T-helper 17 cell (primary cell): ENCODE results near the gene OR51M1. TPM values are rescaled to one million over a fixed set of nuclear protein-coding genes. Genes with fewer than 3 reads are reported as not detected.
"Not testable (repeated sequence)": the region's sequence is repeated elsewhere in the genome, so short reads cannot be mapped to it uniquely, and the experiment has no call there.

Source experiments
- ATAC-seq: fragments of 150-1000 bp; cut with Tn5 transposase; 2 replicates; pipeline ENCODE4 v1.10.0; 2021; ENCODE audit warnings: mild to moderate bottlenecking, moderate library complexity
- DNase-seq, 3 donors: peaks; one replicate each; pipeline versions ENCODE4 v3.0.0 to v3.0.0-alpha.2; 2020 to 2021
- H3K9me3 ChIP-seq: one replicate; pipeline ENCODE4 v1.7.0; 2013; ENCODE audit warnings: low read length, mild to moderate bottlenecking; ENCODE audit not compliant: control insufficient read depth, poor library complexity, severe bottlenecking
- H3K27ac Mint-ChIP-seq: one replicate; pipeline ENCODE4 v1.8.0; 2022; ENCODE audit warnings: mild to moderate bottlenecking, moderate library complexity, mixed read lengths
- H3K27me3 Mint-ChIP-seq: one replicate; pipeline ENCODE4 v1.8.0; 2022; ENCODE audit warnings: mixed read lengths
- H3K36me3 Mint-ChIP-seq: one replicate; pipeline ENCODE4 v1.8.0; 2022; ENCODE audit warnings: low read depth, mixed read lengths
- H3K4me1 Mint-ChIP-seq: one replicate; pipeline ENCODE4 v1.8.0; 2022; ENCODE audit warnings: mild to moderate bottlenecking, mixed read lengths
- H3K4me3 Mint-ChIP-seq: one replicate; pipeline ENCODE4 v1.8.0; 2022; ENCODE audit warnings: mild to moderate bottlenecking, moderate library complexity, mixed read lengths
- total RNA-seq, 4 donors: library from RNA in 2 of 4; stranded (reverse) in 2 of 4; gene quantifications; one replicate each; pipeline ENCODE4 v1.2.3 and lab custom pipeline; 2022 to 2026

OR51M1 gene
- total RNA-seq (not detected), total RNA-seq (lab: John Stamatoyannopoulos, UW) (0 reads per million in 2 donors)

GRCh38 chr11:5383576-5383975, at the start of gene OR51M1:
Gene OR51M1, plus strand, starts transcription at chr11:5383812. Its CDS starts 5,587 bp downstream, at chr11:5389399.
- H3K27ac Mint-ChIP-seq, result no peak within 1 kb of the TSS
- ATAC-seq, result no peak
- no peak for DNase-seq
- no peaks in the 10 kb centered on the region for H3K4me1 Mint-ChIP-seq
- no peak within 1 kb of the TSS for H3K4me3 Mint-ChIP-seq
- H3K9me3 ChIP-seq, result no peaks in the 10 kb centered on the region
- no peaks in the 10 kb centered on the region for H3K36me3 Mint-ChIP-seq
- H3K27me3 Mint-ChIP-seq, result peaks cover 15% of the 10 kb centered on the region

DNA sequence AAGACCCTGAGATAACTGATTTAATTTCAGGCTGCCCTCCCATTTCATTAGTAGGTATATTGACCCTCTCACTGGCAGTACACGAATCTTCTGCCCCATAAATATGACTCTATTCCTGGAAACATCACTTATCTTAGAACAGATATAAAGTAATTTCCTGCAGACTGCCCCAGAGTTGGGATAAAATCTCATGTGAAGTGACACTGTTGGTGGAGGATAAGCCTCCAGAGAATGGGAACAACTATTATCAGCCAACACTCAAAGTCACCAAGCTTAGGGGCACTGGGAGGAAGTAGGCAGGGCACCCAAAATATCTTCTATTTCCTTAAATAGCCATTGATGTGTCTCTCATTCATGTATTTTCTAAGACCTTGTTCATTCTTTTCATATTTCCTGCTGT, 48.4 kb upstream of the OR51M1 start:
- no peaks in the 10 kb centered on the region for H3K36me3 Mint-ChIP-seq
- H3K4me1 Mint-ChIP-seq, result no peaks in the 10 kb centered on the region
- no peak overlapping the region for H3K27ac Mint-ChIP-seq
- H3K27me3 Mint-ChIP-seq, result peaks cover 23% of the 10 kb centered on the region
- H3K4me3 Mint-ChIP-seq, result no peak overlapping the region
- DNase-seq (no peak), ATAC-seq (no peak)
- H3K9me3 ChIP-seq, result no peaks in the 10 kb centered on the region

- H3K9me3 ChIP-seq, result no peaks in the 10 kb centered on the region
- H3K27me3 Mint-ChIP-seq, result peaks cover 21% of the 10 kb centered on the region
These were observed 47.3 kb upstream of the OR51M1 start for GRCh38 chr11:5336331-5336730.

DNA sequence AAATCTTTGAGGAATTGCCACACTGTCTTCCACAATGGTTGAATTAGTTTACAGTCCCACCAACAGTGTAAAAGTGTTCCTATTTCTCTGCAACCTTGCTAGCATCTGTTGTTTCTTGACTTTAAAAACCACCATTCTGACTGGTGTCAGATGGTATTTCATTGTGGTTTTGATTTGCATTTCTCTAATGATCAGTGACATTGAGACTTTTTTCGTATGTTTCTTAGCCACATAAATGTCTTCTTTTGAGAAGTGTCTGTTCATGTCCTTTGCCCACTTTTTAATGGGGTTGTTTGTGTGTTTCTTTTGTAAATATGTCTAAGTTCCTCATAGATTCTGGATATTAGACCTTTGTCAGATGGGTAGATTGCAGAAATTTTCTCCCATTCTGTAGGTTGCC, 46.4 kb upstream of the OR51M1 start:
- H3K27ac Mint-ChIP-seq, H3K9me3 ChIP-seq, H3K36me3 Mint-ChIP-seq, H3K4me3 Mint-ChIP-seq, DNase-seq, ATAC-seq, H3K4me1 Mint-ChIP-seq: not testable (repeated sequence)
- peaks cover 21% of the 10 kb centered on the region for H3K27me3 Mint-ChIP-seq

More at GRCh38 chr11:5336331-5336730, 47.3 kb upstream of the OR51M1 start:
- no peak for ATAC-seq
- no peaks in the 10 kb centered on the region for H3K36me3 Mint-ChIP-seq
- H3K4me1 Mint-ChIP-seq, result no peaks in the 10 kb centered on the region
- H3K4me3 Mint-ChIP-seq, result no peak overlapping the region
- no peak overlapping the region for H3K27ac Mint-ChIP-seq
- DNase-seq, result no peak

- Mint-ChIP-seq H3K27ac (no peak overlapping the region), H3K4me3 (no peak overlapping the region), H3K4me1 (no peaks in the 10 kb centered on the region), H3K36me3 (no peaks in the 10 kb centered on the region), H3K27me3 (peaks cover 21% of the 10 kb centered on the region)
- ATAC-seq, result no peak
- no peak for DNase-seq
- H3K9me3 ChIP-seq, result no peaks in the 10 kb centered on the region
These were observed 43.8 kb upstream of the OR51M1 start for GRCh38 chr11:5339771-5340322.

DNA sequence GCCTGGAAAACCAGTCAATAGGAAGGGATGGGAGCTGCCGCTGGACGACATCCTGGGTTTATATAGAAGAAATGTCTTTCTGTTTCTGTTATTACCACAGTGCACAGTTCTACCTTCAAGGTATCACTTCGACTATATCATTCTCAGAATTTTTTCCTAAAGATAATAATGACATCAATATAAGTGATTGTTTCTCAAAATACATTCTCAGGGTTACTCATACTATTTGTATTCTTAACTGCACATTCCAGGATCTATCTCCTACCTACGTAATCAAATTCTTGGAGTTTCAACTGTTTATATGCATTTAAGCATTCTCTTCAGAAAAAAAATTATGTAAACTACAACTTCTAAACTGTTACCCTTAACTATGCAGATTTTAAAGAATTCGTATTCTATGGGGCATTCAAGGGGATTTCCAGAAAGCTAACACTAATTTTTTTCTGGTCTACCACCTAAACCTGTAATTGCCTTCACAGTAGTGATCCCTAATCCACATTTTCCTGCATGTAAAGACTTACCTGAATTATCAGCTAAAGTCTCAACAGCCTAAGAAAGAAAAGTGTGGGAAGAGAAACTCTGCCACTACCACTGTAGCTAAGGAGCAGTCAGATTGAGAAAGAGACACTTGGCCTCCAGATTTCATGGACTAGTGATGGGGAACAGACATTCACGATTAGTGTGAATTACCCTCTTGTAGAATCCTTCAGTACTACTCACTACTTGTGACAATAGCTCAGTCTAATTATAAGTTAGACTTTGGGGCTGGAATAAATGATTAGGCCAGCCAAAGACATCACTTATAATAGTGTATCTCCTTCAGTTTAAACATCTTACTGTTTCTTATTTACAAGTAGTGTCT, 39.9 kb upstream of the OR51M1 start, which contains the start of gene OR51B5:
Gene OR51B5 (minus strand): TSS at position 51 of the 862 bp plus-strand sequence. CDS start 0 bp downstream, at position 51.
- Mint-ChIP-seq H3K27me3 (peaks cover 19% of the 10 kb centered on the region), H3K4me1 (no peaks in the 10 kb centered on the region), H3K36me3 (no peaks in the 10 kb centered on the region), H3K27ac (no peak within 1 kb of the TSS), H3K4me3 (no peak within 1 kb of the TSS)
- no peak for ATAC-seq
- no peaks in the 10 kb centered on the region for H3K9me3 ChIP-seq
- DNase-seq, result no peak

DNA sequence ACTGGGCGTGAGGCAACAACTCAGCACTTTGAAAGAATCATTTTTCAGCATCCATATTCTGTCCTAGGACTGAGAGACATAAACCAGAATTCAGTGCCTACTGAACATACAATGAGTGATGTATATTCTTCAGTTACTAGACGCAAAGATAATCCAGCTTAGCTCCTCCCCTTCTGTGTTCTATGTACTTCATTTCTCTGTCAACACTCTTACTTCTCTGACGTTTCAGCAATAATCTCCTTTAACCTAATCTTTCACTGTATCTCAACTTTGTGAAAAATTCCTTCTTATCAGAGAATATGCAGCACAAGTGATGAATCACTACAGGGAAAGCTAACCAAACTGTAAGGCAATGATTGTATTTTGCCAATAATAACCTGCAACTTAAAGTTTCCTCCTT, 37.8 kb upstream of the OR51M1 start:
- Mint-ChIP-seq H3K27me3 (peaks cover 11% of the 10 kb centered on the region), H3K4me1 (no peaks in the 10 kb centered on the region), H3K27ac (no peak overlapping the region), H3K36me3 (no peaks in the 10 kb centered on the region), H3K4me3 (no peak overlapping the region)
- ATAC-seq (no peak), DNase-seq (no peak)
- H3K9me3 ChIP-seq, result no peaks in the 10 kb centered on the region

GRCh38 chr11:5348551-5349194, 34.9 kb upstream of the OR51M1 start:
- H3K4me1 Mint-ChIP-seq, result no peaks in the 10 kb centered on the region
- peaks cover 7% of the 10 kb centered on the region for H3K27me3 Mint-ChIP-seq
- H3K36me3 Mint-ChIP-seq, result no peaks in the 10 kb centered on the region
- DNase-seq, result no peak
- H3K4me3 Mint-ChIP-seq, result no peak overlapping the region
- ATAC-seq, result no peak
- H3K27ac Mint-ChIP-seq, result no peak overlapping the region
- no peaks in the 10 kb centered on the region for H3K9me3 ChIP-seq

GRCh38 chr11:5349550-5349949, 34.1 kb upstream of the OR51M1 start:
- DNase-seq (no peak), ATAC-seq (no peak)
- Mint-ChIP-seq H3K27me3 (peaks cover 7% of the 10 kb centered on the region), H3K36me3 (no peaks in the 10 kb centered on the region), H3K4me3 (no peak overlapping the region), H3K4me1 (no peaks in the 10 kb centered on the region), H3K27ac (no peak overlapping the region)
- H3K9me3 ChIP-seq, result no peaks in the 10 kb centered on the region

GRCh38 chr11:5351208-5351607, 32.4 kb upstream of the OR51M1 start, which contains the start of gene OR51B6:
Gene OR51B6, plus strand, starts transcription at chr11:5351508. Its CDS starts 0 bp downstream, at chr11:5351508.
- DNase-seq (no peak), ATAC-seq (no peak)
- Mint-ChIP-seq H3K4me3 (no peak within 1 kb of the TSS), H3K27me3 (peaks cover 7% of the 10 kb centered on the region), H3K27ac (no peak within 1 kb of the TSS), H3K4me1 (no peaks in the 10 kb centered on the region), H3K36me3 (no peaks in the 10 kb centered on the region)
- H3K9me3 ChIP-seq, result no peaks in the 10 kb centered on the region

- not testable (repeated sequence) for H3K4me1 Mint-ChIP-seq, ATAC-seq, H3K27ac Mint-ChIP-seq, H3K4me3 Mint-ChIP-seq, H3K27me3 Mint-ChIP-seq, H3K36me3 Mint-ChIP-seq, DNase-seq, H3K9me3 ChIP-seq
These were observed 27.6 kb upstream of the OR51M1 start for GRCh38 chr11:5356031-5356430.

DNA sequence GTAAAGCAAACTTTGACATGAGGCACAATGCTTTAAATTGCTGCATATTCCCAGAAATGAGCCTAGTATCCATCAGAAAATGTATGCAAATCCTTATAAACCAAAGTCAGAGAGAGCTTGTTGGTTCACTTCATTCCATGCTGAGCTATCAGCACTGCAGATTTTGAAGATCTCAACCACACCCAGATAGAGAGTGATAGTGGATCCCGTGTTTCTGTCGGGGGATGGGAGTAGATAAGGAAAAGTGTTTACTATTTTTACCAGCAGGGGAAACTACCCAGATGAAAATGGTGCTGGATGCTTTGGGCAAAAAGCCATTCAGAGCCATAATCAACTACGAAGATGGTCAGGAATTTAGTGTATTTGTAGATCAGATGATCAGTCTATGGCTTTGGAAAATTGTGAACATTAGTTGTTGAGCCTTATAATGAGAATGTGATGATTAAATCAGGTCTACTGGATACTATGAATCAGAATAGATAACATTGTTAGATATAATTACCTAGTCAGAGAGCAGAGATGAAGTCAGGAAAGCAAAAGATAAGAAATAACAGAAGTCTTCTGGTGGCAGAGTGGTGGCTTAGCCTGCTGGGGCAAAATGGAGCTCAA, 21.5 kb upstream of the OR51M1 start:
- peaks cover 3% of the 10 kb centered on the region for H3K36me3 Mint-ChIP-seq
- DNase-seq (no peak), ATAC-seq (no peak)
- no peak overlapping the region for H3K27ac Mint-ChIP-seq
- H3K4me1 Mint-ChIP-seq, result no peaks in the 10 kb centered on the region
- no peaks in the 10 kb centered on the region for H3K9me3 ChIP-seq
- peaks cover 8% of the 10 kb centered on the region for H3K27me3 Mint-ChIP-seq
- H3K4me3 Mint-ChIP-seq, result no peak overlapping the region

DNA sequence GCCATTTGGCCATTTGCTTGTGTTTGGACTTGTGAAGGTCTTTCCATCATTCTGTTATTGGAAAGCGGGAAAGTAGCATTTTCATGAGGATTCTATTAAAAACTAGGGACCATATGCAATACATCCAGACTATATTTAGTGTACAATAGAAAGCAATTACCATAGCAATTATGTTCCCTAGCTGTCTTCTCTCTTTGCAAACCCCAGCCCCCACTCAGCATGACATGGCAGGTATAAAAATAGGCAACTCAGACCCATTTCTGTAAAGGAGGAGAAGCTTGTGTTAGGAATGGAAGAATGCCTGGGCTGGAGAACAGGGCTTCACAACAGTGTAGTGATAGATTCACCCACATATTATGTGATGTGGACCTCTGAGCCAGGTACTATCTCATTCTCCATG, 19.9 kb upstream of the OR51M1 start:
- DNase-seq, result no peak
- no peaks in the 10 kb centered on the region for H3K9me3 ChIP-seq
- ATAC-seq, result no peak
- peaks cover 12% of the 10 kb centered on the region for H3K27me3 Mint-ChIP-seq
- H3K4me3 Mint-ChIP-seq, result no peak overlapping the region
- no peaks in the 10 kb centered on the region for H3K4me1 Mint-ChIP-seq
- peaks cover 3% of the 10 kb centered on the region for H3K36me3 Mint-ChIP-seq
- no peak overlapping the region for H3K27ac Mint-ChIP-seq
